RWPE1 (cell line): ENCODE measurements around the gene LAMA5.

ENCODE experiments used
- CTCF ChIA-PET: fragments of 350-600 bp; sonication (Branson Sonifier 250); formaldehyde crosslinking; extraction: SDS; loops from one replicate; lab custom pipeline; 2021; lab: Yijun Ruan, JAX
- POLR2A ChIA-PET: fragments of 400-600 bp; formaldehyde crosslinking; extraction: SDS; loops from one replicate; lab custom pipeline; 2020; ENCODE audit warnings: antibody characterized with exemption; ENCODE audit not compliant: low non-redundant PET; lab: Yijun Ruan, JAX
- DNase-seq: peaks from one replicate; pipeline ENCODE4 v3.0.0; 2012; ENCODE audit warnings: low spot score
- H3K27ac ChIP-seq: fragments of 450-650 bp; 2 replicates; pipeline ENCODE4 v1.5.1; 2017
- TF ChIP-seq, protein P1 (sequence below): fragments of 450-650 bp; conservative IDR thresholded peaks from 2 replicates; pipeline ENCODE4 v1.5.1; 2017; ENCODE audit warnings: low read depth, mild to moderate bottlenecking

LAMA5 gene

DNA sequence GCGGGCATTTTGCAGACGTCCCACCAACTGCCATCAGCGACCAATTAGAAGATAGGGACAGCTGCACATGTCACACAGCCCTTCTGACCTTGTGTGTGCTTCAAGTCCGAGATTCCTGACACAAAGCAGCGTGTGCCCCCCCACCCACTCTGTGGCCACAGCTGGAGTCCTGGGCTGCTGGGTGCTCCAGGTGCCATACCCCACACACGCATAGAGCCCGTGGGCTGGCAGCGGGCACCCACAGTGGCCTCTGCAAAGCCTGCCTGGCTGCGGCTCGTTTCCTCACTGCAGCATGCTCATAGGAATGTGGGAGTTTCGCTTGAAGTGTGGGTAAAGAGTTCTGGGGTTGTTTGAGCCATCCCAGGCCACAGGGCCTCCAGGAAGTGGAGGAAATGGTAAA, 66.8 kb downstream of the LAMA5 start:
- DNase-seq, result no peak
- TF ChIP-seq, protein P1, sequence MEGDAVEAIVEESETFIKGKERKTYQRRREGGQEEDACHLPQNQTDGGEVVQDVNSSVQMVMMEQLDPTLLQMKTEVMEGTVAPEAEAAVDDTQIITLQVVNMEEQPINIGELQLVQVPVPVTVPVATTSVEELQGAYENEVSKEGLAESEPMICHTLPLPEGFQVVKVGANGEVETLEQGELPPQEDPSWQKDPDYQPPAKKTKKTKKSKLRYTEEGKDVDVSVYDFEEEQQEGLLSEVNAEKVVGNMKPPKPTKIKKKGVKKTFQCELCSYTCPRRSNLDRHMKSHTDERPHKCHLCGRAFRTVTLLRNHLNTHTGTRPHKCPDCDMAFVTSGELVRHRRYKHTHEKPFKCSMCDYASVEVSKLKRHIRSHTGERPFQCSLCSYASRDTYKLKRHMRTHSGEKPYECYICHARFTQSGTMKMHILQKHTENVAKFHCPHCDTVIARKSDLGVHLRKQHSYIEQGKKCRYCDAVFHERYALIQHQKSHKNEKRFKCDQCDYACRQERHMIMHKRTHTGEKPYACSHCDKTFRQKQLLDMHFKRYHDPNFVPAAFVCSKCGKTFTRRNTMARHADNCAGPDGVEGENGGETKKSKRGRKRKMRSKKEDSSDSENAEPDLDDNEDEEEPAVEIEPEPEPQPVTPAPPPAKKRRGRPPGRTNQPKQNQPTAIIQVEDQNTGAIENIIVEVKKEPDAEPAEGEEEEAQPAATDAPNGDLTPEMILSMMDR, result no peak
- CTCF ChIA-PET, result interaction anchor here (0.9 to 5.0 kb wide), 3 partner anchors 67 to 90 kb away, joined by 3 to 35 read pairs (median 5); partner anchors contain the start of gene LAMA5
- peak overlapping the region; percentile 23 for H3K27ac ChIP-seq
- POLR2A ChIA-PET, result no interaction called here

DNA sequence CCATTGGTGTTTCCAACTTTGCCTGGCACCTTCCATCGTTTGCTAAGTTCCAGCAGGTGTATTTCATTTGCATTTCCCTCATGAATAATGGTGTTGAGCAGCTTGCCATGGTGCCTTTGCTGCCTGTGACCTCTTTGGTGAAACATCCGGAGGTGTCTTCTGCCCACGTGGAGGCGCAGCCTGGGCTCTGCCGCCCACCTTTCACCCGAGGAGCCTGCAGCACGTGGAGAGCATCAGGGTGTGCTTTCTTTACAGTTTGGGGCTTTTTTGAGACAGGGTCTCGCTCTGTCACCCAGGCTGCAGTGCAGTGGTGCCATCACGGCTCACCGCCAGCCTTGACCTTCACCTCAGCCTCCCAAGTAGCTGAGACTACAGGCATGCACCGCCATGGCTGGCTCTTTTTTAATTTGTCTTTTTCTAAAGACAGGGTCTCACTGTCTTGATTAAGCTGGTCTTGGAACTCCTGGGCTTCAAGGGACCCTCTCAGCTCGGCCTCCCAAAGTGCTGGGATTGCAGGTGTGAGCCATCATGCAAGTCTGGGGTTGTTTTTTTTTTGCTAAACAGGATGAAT, 67.4 kb downstream of the LAMA5 start:
- TF ChIP-seq, protein P1, result no peak
- POLR2A ChIA-PET, result no interaction called here
- no peak overlapping the region; the same call in 1 of the 2 replicates for H3K27ac ChIP-seq
- CTCF ChIA-PET, result interaction anchor here (0.6 to 5.0 kb wide), 2 partner anchors 83 to 150 kb away, joined by 3 to 35 read pairs; no protein-coding TSS in a partner anchor
- no peak for DNase-seq

DNA sequence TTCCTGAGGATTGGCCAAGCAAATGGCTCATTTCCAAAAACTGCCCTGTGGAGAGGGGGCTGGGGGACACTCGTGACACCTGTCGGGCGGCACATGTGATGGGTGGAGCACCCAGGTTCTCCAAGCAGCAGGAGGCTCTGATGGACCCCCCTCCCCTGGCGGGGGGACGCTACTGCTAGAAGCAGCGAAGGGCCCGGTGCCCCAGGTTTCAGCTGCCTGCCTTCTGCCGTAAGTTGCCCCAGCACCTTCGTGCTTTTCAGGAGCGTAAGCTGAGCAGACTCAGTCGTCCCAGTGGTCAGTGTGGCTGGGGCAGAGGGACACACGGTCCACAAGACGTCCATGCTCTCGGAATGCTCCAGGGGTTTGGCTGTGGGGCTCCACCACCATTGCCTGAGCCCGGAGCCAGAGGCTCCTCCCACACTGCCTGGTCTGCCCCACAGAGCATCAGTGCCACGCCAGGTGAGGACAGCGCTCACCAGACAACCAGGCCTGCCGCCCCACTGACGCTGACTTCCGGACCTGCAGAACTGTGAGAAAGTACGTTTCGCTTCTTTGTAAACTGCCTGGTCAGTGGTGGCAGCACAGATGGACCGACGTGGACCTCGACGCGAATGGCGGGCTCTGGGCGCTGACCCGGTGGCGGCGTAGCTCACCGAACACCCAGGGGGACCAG, 68.4 kb downstream of the LAMA5 start:
- H3K27ac ChIP-seq, result no peak overlapping the region
- TF ChIP-seq, protein P1, result no peak
- POLR2A ChIA-PET, result no interaction called here
- DNase-seq, result no peak
- CTCF ChIA-PET, result interaction anchor here (0.7 kb wide), 1 partner anchor 79 kb away, joined by 4 read pairs; no protein-coding TSS in a partner anchor

DNA sequence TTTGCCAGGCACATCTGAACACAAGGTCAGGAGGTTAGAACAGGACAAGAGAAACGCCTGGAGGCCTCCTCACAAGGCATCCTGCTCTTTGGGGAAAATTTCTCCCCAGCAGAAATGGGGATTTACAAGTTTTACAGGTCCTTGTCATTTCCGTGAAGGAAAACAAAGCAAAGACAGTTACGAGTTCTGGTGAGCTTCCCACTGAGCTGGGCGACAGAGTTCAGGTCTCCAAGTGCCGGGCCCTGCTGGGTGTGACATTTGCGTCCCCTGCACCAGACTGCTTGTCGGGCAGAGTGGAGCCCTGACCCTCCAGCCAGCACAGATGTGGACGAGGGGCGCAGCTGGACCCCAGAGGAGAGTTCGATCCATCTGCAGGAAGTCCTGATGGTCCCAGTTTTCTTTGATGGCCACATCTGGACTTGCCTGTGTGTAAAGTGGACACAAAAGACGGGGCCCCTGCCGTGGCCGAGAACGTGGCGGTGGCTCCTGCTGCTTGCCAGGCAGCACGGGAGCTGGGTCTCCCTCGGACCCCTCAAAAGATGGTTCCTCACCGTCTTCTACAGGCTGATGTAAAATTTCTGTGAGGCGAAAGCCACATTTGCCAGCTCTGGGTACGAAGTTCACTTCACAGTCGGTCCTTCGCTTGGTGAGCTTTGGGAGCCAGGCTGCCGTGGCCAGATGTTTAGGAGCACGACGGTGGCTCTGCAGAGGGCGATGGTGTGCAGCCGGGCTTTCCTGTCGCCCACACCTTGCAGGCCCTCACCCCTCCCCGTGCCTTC, 69.5 kb downstream of the LAMA5 start:
- H3K27ac ChIP-seq, result peak overlapping the region; percentile 7
- ChIA-PET CTCF (interaction anchor here (0.6 to 0.8 kb wide), 3 partner anchors 51 to 1364 kb away, joined by 4 read pairs; no protein-coding TSS in a partner anchor), POLR2A (no interaction called here)
- TF ChIP-seq, protein P1, result no peak
- DNase-seq, result no peak

DNA sequence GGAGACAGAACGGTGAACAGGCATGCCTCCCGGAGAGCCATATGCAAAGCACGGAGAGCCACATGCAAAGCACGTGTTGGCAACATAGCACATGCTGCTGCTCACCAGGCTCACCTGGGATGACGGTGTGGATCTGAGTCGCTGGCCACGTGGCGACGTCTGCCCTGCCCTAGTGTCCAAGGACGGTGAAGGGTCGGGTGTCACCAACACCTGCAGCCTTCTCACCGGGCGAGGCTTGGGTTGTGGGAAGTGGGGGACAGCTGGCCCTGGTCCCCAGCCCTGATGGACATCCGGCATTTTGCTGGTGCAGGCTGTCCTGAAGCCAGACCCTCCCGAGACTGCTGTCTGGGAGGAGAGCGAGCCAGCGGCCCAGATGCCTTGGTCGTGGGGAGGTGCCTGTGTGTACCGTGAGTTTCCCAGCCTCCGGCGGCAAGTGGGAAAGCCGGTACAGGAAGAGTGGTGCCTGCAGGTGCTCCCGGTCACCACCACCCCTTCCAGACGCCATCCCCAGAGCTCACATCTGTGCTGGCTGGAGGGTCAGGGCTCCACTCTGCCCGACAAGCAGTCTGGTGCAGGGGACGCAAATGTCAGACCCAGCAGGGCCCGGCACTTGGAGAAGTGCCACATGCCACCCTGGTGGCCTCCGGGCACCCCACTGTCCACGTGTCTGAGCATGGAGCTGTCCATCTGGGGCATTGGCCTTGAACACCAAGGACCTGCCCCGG, 70.2 kb downstream of the LAMA5 start:
- CTCF ChIA-PET, result interaction anchor here (0.6 to 0.8 kb wide), 2 partner anchors 50 to 1365 kb away, joined by 4 read pairs; no protein-coding TSS in a partner anchor
- H3K27ac ChIP-seq, result peak overlapping the region; percentile 7; the same call in 1 of the 2 replicates
- TF ChIP-seq, protein P1, result no peak
- DNase-seq, result no peak
- POLR2A ChIA-PET, result interaction anchor here (0.5 kb wide), 1 partner anchor 42 kb away, joined by 6 read pairs; no protein-coding TSS in a partner anchor
